NCI-H345 (cell line): ENCODE data around the gene STX8.
A peak's percentile ranks its signal among the peaks of the same experiment; 100 is the strongest.
"Not testable (repeated sequence)": the region's sequence is repeated elsewhere in the genome, so short reads cannot be mapped to it uniquely, and the experiment has no call there.

Experiments used
- DNase-seq: peaks from one replicate; lab custom pipeline; 2025; lab: John Stamatoyannopoulos, UW

The STX8 gene

GRCh38 chr17:9261081-9262012 is 314.3 kb downstream of the STX8 start:
- DNase-seq: no peak

GRCh38 chr17:9259419-9259818 is 316.2 kb downstream of the STX8 start:
- DNase-seq: no peak

DNA sequence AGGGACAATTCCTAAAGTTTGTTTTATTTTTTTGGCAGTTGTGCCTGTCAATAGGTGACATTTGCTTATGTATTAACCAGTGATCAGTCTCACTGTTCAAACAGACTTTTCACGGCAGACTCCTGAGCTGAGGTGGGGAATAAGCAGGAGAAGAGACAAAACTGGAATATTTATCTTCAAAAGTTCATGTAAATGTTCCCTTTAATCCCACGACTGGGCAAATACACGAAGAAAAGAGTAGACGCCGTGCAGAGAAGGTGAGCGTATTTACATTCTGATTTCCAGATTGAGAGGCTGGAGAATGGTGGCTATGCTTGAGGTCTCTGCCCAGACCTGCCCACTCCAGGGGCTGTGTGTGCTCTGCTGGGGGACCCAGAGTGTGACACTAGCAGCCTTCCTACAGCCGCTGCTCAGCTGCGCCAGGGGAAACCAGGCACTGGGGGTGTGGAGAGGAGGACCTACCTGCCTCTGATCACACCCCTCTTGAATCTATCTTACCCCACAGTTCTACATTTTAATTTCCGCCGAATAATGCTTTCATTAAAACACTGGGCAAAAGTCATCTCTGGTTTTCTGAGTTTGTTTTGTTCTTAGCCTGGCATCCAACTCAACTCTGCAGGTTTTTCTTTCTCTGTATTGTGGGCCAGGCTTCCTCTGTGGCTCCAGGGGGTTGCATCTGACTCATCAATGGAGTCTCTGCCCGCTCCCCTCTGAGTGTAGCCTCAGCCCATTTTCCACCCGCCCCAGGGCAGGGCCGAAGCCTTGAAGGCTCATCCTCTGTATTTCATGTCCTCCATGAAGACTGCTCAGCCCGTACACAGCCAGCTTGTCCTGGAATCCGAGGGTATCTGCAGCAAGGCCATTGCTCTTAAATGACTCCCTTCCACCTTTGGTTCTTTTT is 317.3 kb downstream of the STX8 start:
- DNase-seq: peak; percentile 39

DNA sequence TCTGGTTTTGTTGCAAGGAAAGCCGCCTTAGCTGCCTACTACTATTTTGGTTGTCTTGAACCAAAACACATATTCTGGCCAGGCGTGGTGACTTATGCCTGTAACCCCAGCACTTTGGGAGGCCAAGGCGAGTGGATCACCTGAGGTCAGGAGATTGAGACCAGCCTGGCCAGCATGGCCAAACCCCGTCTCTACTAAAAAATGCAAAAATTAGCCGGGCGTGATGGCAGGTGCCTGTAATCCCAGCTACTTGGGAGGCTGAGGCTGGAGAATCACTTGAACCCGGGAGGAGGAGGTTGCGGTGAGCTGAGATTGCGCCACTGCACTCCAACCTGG is 318.0 kb downstream of the STX8 start:
- not testable (repeated sequence) for DNase-seq

GRCh38 chr17:9256751-9257629 is 318.6 kb downstream of the STX8 start:
- peak; percentile 34 for DNase-seq

- no peak for DNase-seq
These were observed 319.3 kb downstream of the STX8 start for GRCh38 chr17:9256361-9256750.

DNA sequence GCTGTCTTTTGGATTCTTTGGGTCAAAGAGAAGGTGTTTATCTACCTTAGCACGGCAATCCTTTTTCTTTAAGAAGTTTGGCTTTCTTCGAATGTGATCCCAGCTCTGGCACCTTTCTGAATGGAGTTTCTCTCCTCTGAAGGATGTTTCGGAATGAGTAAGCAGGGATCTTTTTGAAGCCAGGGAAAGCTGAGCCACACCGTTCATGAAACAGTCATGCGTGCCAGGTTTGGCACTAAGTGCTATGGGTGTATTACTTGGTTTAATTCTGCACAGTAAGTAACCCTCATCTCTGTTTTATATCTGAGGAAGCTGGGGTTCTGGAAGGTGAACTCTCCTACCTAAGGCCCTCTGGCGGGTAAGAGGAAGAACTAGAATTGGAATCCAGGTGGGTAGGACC is 319.8 kb downstream of the STX8 start:
- DNase-seq: no peak

DNA sequence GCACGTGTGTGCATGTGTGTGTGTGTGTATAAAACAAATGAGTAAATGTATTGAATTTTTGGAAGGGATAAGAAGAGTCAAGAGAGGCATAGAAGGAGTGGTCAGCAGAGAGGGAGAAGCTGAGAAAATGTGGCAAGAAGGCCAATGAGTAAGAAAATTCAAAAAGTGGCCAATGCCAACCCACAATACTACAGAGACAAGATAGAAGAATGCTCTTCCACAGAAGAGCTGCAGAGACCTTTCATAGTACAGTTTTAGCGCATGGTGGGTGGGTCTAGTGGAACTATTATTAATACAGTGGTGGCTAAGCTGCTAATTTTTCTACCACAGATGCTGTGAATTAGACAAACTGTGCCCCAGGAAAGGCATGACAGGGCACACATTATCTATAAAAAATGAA is 320.8 kb downstream of the STX8 start:
- DNase-seq: no peak

GRCh38 chr17:9253308-9253707 is 322.3 kb downstream of the STX8 start:
- no peak for DNase-seq

- no peak for DNase-seq
These were observed 324.3 kb downstream of the STX8 start for GRCh38 chr17:9251273-9251672.

- DNase-seq: no peak
These were observed 326.2 kb downstream of the STX8 start for GRCh38 chr17:9249245-9249953.

DNA sequence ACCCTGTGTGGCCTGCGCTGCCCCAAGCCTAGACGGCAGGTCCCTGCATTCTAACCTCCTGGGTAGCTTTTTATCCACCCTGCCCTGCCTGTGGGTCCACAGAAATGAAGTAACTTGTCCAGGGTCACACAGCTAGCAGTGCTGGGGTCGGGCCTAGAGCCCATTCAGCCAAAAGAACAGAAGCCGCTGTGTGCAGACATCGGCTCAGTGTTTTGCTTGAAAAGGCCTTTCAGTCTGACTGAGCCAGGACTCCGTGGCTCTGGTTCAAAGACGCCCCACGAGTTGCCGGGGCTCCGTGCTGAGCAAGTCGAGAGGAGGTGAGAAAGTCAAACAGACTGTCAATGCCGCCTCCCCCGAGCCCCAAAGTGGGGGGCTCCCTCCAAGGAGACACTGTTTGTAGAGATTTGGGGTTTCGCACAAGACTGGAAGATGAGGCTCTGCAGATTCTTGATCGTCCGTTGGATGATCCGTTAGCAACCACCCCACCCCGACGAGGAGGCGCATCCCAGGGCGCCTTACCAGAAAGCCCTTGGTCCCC is 328.1 kb downstream of the STX8 start:
- DNase-seq: no peak

- no peak for DNase-seq
These were observed 331.3 kb downstream of the STX8 start for GRCh38 chr17:9244066-9245052.

- DNase-seq: no peak
These were observed 332.6 kb downstream of the STX8 start for GRCh38 chr17:9242983-9243382.

DNA sequence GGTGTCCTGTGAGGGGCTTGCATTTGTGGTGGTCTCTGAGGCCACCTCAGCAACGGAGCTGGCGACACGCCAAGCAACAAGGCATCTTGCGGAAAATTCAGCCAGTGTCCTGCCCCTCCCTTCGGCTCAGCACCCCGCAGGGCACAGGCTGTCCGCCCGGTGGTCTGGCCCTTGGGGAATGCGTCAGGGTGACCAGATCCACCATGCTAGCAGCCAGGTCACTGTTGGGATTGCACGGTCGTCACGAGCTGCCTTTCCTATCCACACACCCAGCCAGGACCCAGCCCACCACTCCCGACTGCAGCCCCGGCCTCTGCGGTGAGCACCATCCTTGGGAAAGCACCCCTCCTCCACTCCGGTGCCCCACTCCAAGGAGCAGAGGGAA is 333.1 kb downstream of the STX8 start:
- no peak for DNase-seq

DNA sequence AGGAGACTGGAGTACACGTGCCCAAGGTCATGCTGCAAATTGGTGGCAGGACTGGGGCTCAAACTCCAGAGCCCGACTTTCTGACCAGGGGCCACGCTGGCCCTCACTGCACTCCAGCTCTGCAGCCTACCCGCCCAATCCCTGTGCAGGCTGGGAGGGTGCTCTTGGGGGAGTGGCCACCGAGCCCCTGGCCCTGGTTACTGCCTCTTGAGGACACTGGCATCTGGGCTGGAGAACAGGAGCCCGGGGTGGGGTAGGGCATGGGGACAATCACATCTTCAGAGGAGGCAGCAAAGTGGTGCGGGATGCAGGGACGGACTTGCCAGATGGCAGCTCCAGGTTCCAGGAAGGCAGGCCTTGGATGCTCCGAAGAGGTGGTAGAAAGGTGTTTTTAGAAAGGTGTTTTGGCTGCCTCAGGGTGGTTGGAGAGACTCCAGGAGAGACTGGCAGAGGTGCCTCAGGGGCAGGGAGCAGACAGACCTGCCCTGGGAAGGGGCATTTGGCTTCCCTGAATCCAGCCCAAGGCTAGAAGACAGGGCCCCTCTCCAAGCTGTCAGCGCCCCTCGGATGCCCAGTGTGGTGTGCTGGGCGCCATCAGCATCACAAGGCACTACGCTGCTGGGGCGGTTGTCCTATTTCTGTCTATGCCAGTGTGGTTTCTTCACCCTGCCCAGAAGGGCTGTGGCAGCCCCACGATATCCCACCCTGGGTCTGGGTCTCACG is 333.7 kb downstream of the STX8 start:
- DNase-seq: no peak

DNA sequence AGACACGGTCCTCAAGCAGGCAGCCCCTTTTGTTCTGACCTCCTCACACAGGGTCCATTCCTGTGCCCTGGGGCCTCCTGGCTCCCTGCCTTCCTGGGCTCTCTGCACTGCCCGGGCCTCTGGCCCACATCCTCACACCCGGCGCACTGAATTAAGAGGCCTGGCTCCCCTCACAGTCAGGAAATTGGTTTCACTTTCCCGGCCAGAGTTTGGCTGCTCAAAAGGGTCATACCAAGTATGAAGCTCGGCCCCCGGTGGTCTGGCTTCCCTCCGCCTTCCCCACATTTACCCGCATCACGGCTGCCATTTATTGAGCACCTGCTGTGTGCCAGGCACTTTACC is 334.3 kb downstream of the STX8 start:
- DNase-seq: no peak

DNA sequence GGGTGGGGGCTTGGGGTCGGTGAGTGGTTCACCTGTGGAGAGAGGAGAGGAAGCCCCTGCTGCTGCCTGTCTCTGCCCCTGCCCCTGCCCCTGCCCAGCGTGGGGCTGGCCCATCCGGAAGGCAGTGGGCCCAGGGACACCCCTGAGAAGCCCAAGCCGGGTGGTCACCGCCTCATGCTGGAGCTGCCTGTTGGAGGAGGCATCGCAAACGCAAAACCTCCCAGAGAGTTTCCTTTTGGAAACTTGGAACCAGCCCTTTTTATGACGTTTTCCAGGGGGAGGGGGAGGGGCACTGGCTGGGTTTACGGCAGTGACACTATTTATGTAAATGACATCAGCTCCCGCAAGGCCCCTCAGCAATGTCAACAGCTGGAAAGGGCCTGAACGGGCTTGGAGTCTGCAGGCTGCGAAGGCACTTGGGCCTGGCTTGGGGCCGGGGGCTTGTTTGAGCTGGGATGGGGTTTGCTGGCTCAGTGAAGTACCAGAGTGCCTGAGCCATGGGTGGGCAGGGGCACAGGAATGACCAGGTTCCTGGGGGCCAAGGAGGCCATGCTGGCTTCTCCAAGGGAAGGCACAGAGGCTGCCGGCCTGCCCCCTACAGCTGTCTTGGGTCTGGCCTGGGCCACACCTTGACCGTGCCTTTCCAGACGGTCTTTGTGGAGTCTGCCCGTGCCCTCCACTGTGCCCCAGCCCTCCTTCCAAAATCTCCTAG is 334.8 kb downstream of the STX8 start:
- no peak for DNase-seq
